GM12878 (cell line): ENCODE data around the gene ZSWIM6. TPM values are rescaled to one million over a fixed set of nuclear protein-coding genes. Genes with fewer than 3 reads are reported as not detected.

Source experiments
- ATAC-seq: fragments of 200-7000 bp; cut with Tn5 transposase; 3 replicates; pipeline ENCODE4 v1.9.1; 2020; ENCODE audit warnings: mild to moderate bottlenecking, moderate library complexity
- BruUV-seq: library from RNA; stranded (reverse); fragments of 400-500 nt; replicated peaks from 2 replicates; lab custom pipeline; 2021; lab: Mats Ljungman, UMichigan
- CTCF ChIA-PET: fragments of 300-600 bp; sonication (Branson Sonifier 250); formaldehyde crosslinking; extraction: SDS; loops from one replicate; lab custom pipeline; 2021; ENCODE audit warnings: inconsistent platforms; lab: Yijun Ruan, JAX
- POLR2A ChIA-PET: fragments of 350-600 bp; formaldehyde crosslinking; extraction: SDS; loops from one replicate; lab custom pipeline; 2021; ENCODE audit warnings: inconsistent platforms; lab: Charles Lee
- RAD21 ChIA-PET: fragments of 300-600 bp; sonication (Branson Sonifier 250); formaldehyde crosslinking; loops from one replicate; lab custom pipeline; 2023; ENCODE audit warnings: antibody characterized with exemption; ENCODE audit not compliant: unreplicated experiment; lab: Charles Lee
- SMC1A ChIA-PET: fragments of 300-600 bp; sonication (Branson Sonifier 250); formaldehyde crosslinking; loops from one replicate; lab custom pipeline; 2023; ENCODE audit not compliant: unreplicated experiment, uncharacterized antibody; lab: Charles Lee
- DNase-seq: peaks from one replicate; pipeline ENCODE4 v3.0.0-alpha.2; 2011; ENCODE audit warnings: low read depth, low spot score
- FAIRE-seq: peaks from 3 replicates; lab custom pipeline; 2011; peaks lifted over from hg19 to GRCh38; lab: Jason Lieb, UNC
- H2AFZ ChIP-seq: 2 replicates; pipeline ENCODE4 v1.6.0; 2011; ENCODE audit warnings: low read depth, low read length, control low read depth; ENCODE audit not compliant: control insufficient read depth
- H3K27ac ChIP-seq: 2 replicates; pipeline ENCODE4 v1.5.1; 2011; ENCODE audit warnings: control low read depth; ENCODE audit not compliant: control insufficient read depth, insufficient read depth
- H3K27me3 ChIP-seq, 2 experiments: replicated peaks in 1 of 2; 2 replicates each; pipeline versions ENCODE4 v1.6.0 to v1.6.1; 2011; ENCODE audit warnings: low read length in 1 of 2; ENCODE audit not compliant: control insufficient read depth in 2 of 2, insufficient read depth in 2 of 2
- H3K36me3 ChIP-seq, 2 experiments: 2 replicates each; pipeline ENCODE4 v1.5.1; 2011; ENCODE audit warnings: low read length in 1 of 2; ENCODE audit not compliant: control insufficient read depth in 2 of 2, insufficient read depth in 2 of 2
- H3K4me1 ChIP-seq: 2 replicates; pipeline ENCODE4 v1.6.1; 2011; ENCODE audit warnings: mild to moderate bottlenecking, low read length, moderate library complexity, mixed read lengths; ENCODE audit not compliant: control insufficient read depth, insufficient read depth
- H3K4me2 ChIP-seq: 2 replicates; pipeline ENCODE4 v1.6.0; 2011; ENCODE audit warnings: control low read depth; ENCODE audit not compliant: control insufficient read depth, insufficient read depth
- H3K4me3 ChIP-seq: fragments of 200-600 bp; sonication (generic); 2 replicates; pipeline ENCODE4 v1.5.1; 2016
- H3K79me2 ChIP-seq: 2 replicates; pipeline ENCODE4 v1.6.0; 2011; ENCODE audit warnings: low read length; ENCODE audit not compliant: control insufficient read depth, insufficient read depth
- H3K9ac ChIP-seq: 2 replicates; pipeline ENCODE4 v1.8.0; 2011; ENCODE audit warnings: low read length, control low read depth, mixed read lengths; ENCODE audit not compliant: control insufficient read depth, insufficient read depth
- H3K9me3 ChIP-seq: replicated peaks from 3 replicates; pipeline ENCODE4 v1.5.1; 2011; ENCODE audit warnings: mild to moderate bottlenecking, low read length; ENCODE audit not compliant: control insufficient read depth, insufficient read depth
- H4K20me1 ChIP-seq: 2 replicates; pipeline ENCODE4 v1.6.0; 2011; ENCODE audit not compliant: control insufficient read depth, insufficient read depth
- ATF7 ChIP-seq: fragments of 450-650 bp; IDR thresholded peaks from 2 replicates; pipeline ENCODE4 v1.6.1; 2016; ENCODE audit warnings: low read depth, mild to moderate bottlenecking
- CBX3 ChIP-seq: fragments of 200-600 bp; sonication (generic); IDR thresholded peaks from 2 replicates; pipeline ENCODE4 v1.6.1; 2016; ENCODE audit warnings: low read depth, borderline replicate concordance
- CEBPB ChIP-seq, 2 experiments: fragments of 150-350 bp in 1 of 2; IDR thresholded peaks; 2 replicates each; pipeline ENCODE4 v1.6.1; 2012 to 2014; ENCODE audit warnings: low read depth in 2 of 2, low read length in 2 of 2, borderline replicate concordance in 1 of 2, inconsistent platforms in 1 of 2
- ESRRA ChIP-seq: IDR thresholded peaks from 2 replicates; pipeline ENCODE4 v1.6.1; 2012; ENCODE audit warnings: mild to moderate bottlenecking, low read length, improper control_type of control experiment
- FOS ChIP-seq: IDR thresholded peaks from 3 replicates; pipeline ENCODE4 v1.6.1; 2011; ENCODE audit warnings: borderline replicate concordance; ENCODE audit not compliant: insufficient read length; ENCODE audit errors: extremely low read depth
- FOXM1 ChIP-seq: IDR thresholded peaks from 2 replicates; pipeline ENCODE4 v1.6.1; 2012; ENCODE audit warnings: low read depth, mild to moderate bottlenecking, inconsistent platforms, low read length, moderate library complexity
- HDAC6 ChIP-seq: fragments of 200-600 bp; sonication (generic); IDR thresholded peaks from one replicate; pipeline ENCODE4 v1.8.0; 2017; ENCODE audit warnings: antibody characterized with exemption; ENCODE audit not compliant: unreplicated experiment
- HDGF ChIP-seq: fragments of 450-650 bp; IDR thresholded peaks from 2 replicates; pipeline ENCODE4 v1.6.1; 2016; ENCODE audit warnings: antibody characterized with exemption
- KLF5 ChIP-seq: fragments of 450-650 bp; IDR thresholded peaks from 2 replicates; pipeline ENCODE4 v1.6.1; 2014; ENCODE audit warnings: mild to moderate bottlenecking; ENCODE audit not compliant: partially characterized antibody
- MEF2B ChIP-seq: fragments of 450-650 bp; IDR thresholded peaks from 2 replicates; pipeline ENCODE4 v1.6.1; 2018; ENCODE audit warnings: mild to moderate bottlenecking, moderate library complexity; ENCODE audit not compliant: partially characterized antibody, poor library complexity, severe bottlenecking
- NFXL1 ChIP-seq: fragments of 450-650 bp; IDR thresholded peaks from 2 replicates; pipeline ENCODE4 v1.6.1; 2017; ENCODE audit warnings: antibody characterized with exemption, mild to moderate bottlenecking, borderline replicate concordance
- PAX8 ChIP-seq: fragments of 450-650 bp; IDR thresholded peaks from 2 replicates; pipeline ENCODE4 v1.6.1; 2017; ENCODE audit warnings: mild to moderate bottlenecking, moderate library complexity
- RFX5 ChIP-seq: IDR thresholded peaks from 2 replicates; pipeline ENCODE4 v1.6.1; 2011; ENCODE audit warnings: low read depth, low read length, improper control_type of control experiment
- STAT3 ChIP-seq: IDR thresholded peaks from 2 replicates; pipeline ENCODE4 v1.6.1; 2011; ENCODE audit warnings: low read depth, low read length, improper control_type of control experiment
- TCF12 ChIP-seq: IDR thresholded peaks from 2 replicates; pipeline ENCODE4 v1.6.1; 2011; ENCODE audit warnings: low read depth, mild to moderate bottlenecking, low read length
- TCF3 ChIP-seq: IDR thresholded peaks from 2 replicates; pipeline ENCODE4 v1.6.1; 2012; ENCODE audit warnings: low read depth, mild to moderate bottlenecking, low read length, borderline replicate concordance; ENCODE audit not compliant: insufficient read depth
- YY1 ChIP-seq: IDR thresholded peaks from 2 replicates; pipeline ENCODE4 v1.6.1; 2011; ENCODE audit warnings: low read depth, mild to moderate bottlenecking, low read length
- whole genome bisulfite sequencing: methylation state at CpG from one replicate; pipeline ENCODE4 v1.1.6; 2016; ENCODE audit warnings: low lambda C conversion rate; ENCODE audit not compliant: insufficient replicate concordance, insufficient coverage; ENCODE audit errors: missing lambda C conversion rate; 5-methylcytosine and 5-hydroxymethylcytosine counted together
- in situ Hi-C: fragments of 300-500 bp; cut with MboI; formaldehyde crosslinking; loops from 9 replicates; pipeline ENCODE4 v1.14.3; 2018; ENCODE audit warnings: mixed read lengths
- intact Hi-C: fragments of 100-400 bp; cut with micrococcal nuclease; formaldehyde crosslinking; loops from one replicate; pipeline ENCODE4 v1.14.2; 2022; ENCODE audit not compliant: unreplicated experiment
- polyA plus RNA-seq, 11 experiments: library from polyadenylated mRNA; depleted of rRNA in 4 of 11; unstranded in 6 of 11; stranded (reverse) in 5 of 11; fragments of >200 nt; fragmentation: Nextera tagmentation in 4 of 11; fragmentation: Illumina TruSeq in 1 of 11; extraction: Ambion mirVana in 4 of 11; extraction: Trizol in 1 of 11; gene quantifications; 1 replicate in 1 of 11; 2 replicates in 10 of 11; pipeline versions ENCODE4 v1.2.1 to v1.2.3, GENCODE V29; 2011 to 2016; ENCODE audit warnings: inconsistent platforms in 2 of 11, missing spikeins in 2 of 11, low read depth in 1 of 11
- total RNA-seq, 4 experiments: library from RNA; depleted of rRNA in 3 of 4; stranded (reverse); fragments of >200 nt in 3 of 4; fragmentation: Illumina TruSeq in 1 of 4; extraction: Trizol in 1 of 4; gene quantifications; 2 replicates each; pipeline versions ENCODE4 v1.2.1 to v1.2.3, GENCODE V29; 2013 to 2021
- TF ChIP-seq, protein P1 (sequence below): IDR thresholded peaks from 2 replicates; pipeline ENCODE4 v1.6.1; 2012; ENCODE audit warnings: low read depth, low read length, improper control_type of control experiment
- TF ChIP-seq, protein P2 (sequence below): IDR thresholded peaks from 2 replicates; pipeline ENCODE4 v1.6.1; 2012; ENCODE audit warnings: low read length, inconsistent platforms
- TF ChIP-seq, protein P3 (sequence below): IDR thresholded peaks from 2 replicates; pipeline ENCODE4 v1.6.1; 2012; ENCODE audit warnings: low read depth, low read length, improper control_type of control experiment

Gene ZSWIM6
- total and polyA plus RNA-seq, 10 of the 15 experiments (the other 5 are each of a cell fraction or from before 2014, with no cell fraction given), result 0.53 to 6.2 (median 3.4) TPM

DNA sequence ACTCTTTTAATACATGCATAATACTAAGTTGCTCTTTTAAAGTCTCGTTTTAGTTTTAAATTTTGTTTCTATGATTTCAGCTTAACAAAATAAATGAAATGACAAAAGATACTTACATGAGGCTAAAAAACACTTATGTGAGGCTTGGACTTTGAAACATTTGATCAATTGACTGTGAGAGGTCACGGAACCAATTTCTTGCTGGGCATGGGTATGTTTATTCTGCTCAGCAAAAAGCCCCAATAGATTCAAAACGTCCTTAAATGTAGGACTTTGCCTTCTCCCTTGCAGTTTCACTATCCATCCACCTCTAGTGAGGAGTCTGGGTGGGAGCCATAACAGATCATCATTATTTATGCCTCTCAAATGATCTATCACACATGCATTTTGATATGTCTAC, 191.9 kb downstream of the ZSWIM6 start:
- TF ChIP-seq HDAC6 (no peak), RFX5 (no peak), TCF12 (no peak), YY1 (no peak), KLF5 (no peak), CEBPB (IDR thresholded peaks at IDR 0.05; ENCODE audit: borderline replicate concordance in 1 of 2, low read depth in 2 of 2, low read length in 2 of 2) (no peak), CBX3 (no peak), HDGF (no peak), ESRRA (no peak), FOXM1 (no peak), MEF2B (no peak), TCF3 (no peak), ATF7 (no peak), PAX8 (no peak), NFXL1 (no peak), FOS (no peak), STAT3 (no peak)
- TF ChIP-seq, protein P1, sequence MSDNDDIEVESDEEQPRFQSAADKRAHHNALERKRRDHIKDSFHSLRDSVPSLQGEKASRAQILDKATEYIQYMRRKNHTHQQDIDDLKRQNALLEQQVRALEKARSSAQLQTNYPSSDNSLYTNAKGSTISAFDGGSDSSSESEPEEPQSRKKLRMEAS, result no peak
- TF ChIP-seq, protein P2, sequence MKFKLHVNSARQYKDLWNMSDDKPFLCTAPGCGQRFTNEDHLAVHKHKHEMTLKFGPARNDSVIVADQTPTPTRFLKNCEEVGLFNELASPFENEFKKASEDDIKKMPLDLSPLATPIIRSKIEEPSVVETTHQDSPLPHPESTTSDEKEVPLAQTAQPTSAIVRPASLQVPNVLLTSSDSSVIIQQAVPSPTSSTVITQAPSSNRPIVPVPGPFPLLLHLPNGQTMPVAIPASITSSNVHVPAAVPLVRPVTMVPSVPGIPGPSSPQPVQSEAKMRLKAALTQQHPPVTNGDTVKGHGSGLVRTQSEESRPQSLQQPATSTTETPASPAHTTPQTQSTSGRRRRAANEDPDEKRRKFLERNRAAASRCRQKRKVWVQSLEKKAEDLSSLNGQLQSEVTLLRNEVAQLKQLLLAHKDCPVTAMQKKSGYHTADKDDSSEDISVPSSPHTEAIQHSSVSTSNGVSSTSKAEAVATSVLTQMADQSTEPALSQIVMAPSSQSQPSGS, result no peak
- TF ChIP-seq, protein P3, sequence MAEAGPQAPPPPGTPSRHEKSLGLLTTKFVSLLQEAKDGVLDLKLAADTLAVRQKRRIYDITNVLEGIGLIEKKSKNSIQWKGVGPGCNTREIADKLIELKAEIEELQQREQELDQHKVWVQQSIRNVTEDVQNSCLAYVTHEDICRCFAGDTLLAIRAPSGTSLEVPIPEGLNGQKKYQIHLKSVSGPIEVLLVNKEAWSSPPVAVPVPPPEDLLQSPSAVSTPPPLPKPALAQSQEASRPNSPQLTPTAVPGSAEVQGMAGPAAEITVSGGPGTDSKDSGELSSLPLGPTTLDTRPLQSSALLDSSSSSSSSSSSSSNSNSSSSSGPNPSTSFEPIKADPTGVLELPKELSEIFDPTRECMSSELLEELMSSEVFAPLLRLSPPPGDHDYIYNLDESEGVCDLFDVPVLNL, result no peak
- H2AFZ ChIP-seq, result no peak overlapping the region
- DNase-seq (no peak), ATAC-seq (no peak), FAIRE-seq (no peak)
- H3K9ac ChIP-seq, result no peak overlapping the region
- no peaks in the 10 kb centered on the region for H3K79me2 ChIP-seq
- 51% methylated on average over 3 of the region's 3 CpGs for WGBS
- ChIA-PET POLR2A (no interaction called here), SMC1A (interaction anchor here (0.6 to 1.4 kb wide), 3 partner anchors 33 to 387 kb away, joined by 3 to 4 read pairs (median 3); no protein-coding TSS in a partner anchor), RAD21 (no interaction called here), CTCF (interaction anchor here (1.0 kb wide), 1 partner anchor 323 kb away, joined by 3 read pairs; no protein-coding TSS in a partner anchor)
- no peaks in the 10 kb centered on the region for H3K9me3 ChIP-seq
- H3K4me1 ChIP-seq, result no peaks in the 10 kb centered on the region
- H3K27me3 ChIP-seq, result no peaks in the 10 kb centered on the region
- intact Hi-C loops, result no loop called here
- in situ Hi-C loops, result no loop called here
- H3K4me3 ChIP-seq, result no peak overlapping the region
- H3K27ac ChIP-seq, result no peak overlapping the region
- no TSS peak for BruUV-seq
- H4K20me1 ChIP-seq, result no peaks in the 10 kb centered on the region
- H3K36me3 ChIP-seq, result no peaks in the 10 kb centered on the region
- H3K4me2 ChIP-seq, result no peak overlapping the region
